Fibroblast of skin of abdomen (primary cell): Measurements from ENCODE around the gene COQ8A.
"Not testable (repeated sequence)": the region's sequence is repeated elsewhere in the genome, so short reads cannot be mapped to it uniquely, and the experiment has no call there.

Source experiments
- DNase-seq: peaks from one replicate; pipeline ENCODE4 v3.0.0-alpha.2; 2013

COQ8A gene

GRCh38 chr1:226985839-226986463, 45.9 kb downstream of the COQ8A start:
- DNase-seq: no peak

- DNase-seq: no peak
Measured at GRCh38 chr1:226986496-226987178, 46.5 kb downstream of the COQ8A start.

- DNase-seq: no peak
Measured at GRCh38 chr1:226987179-226987536, 47.1 kb downstream of the COQ8A start.

- DNase-seq: no peak
Measured at GRCh38 chr1:226987623-226988333, 47.7 kb downstream of the COQ8A start.

GRCh38 chr1:226988334-226988666, 48.2 kb downstream of the COQ8A start:
- DNase-seq: no peak

- DNase-seq: no peak
Measured at GRCh38 chr1:226989085-226989920, 49.2 kb downstream of the COQ8A start.

GRCh38 chr1:226990133-226990716, 50.1 kb downstream of the COQ8A start:
- no peak for DNase-seq

- no peak for DNase-seq
Measured at GRCh38 chr1:226991920-226992319, 51.8 kb downstream of the COQ8A start.

GRCh38 chr1:226993814-226994585, 53.9 kb downstream of the COQ8A start:
- DNase-seq: no peak

- no peak for DNase-seq
Measured at GRCh38 chr1:226994586-226995364, 54.7 kb downstream of the COQ8A start.

GRCh38 chr1:226995365-226996332, 55.6 kb downstream of the COQ8A start:
- DNase-seq: no peak

- DNase-seq: not testable (repeated sequence)
Measured at GRCh38 chr1:226999579-226999978, 59.5 kb downstream of the COQ8A start.

- no peak for DNase-seq
Measured at GRCh38 chr1:227002531-227003049, 62.5 kb downstream of the COQ8A start.

GRCh38 chr1:227003165-227003564, 63.1 kb downstream of the COQ8A start:
- no peak for DNase-seq

- no peak for DNase-seq
Measured at GRCh38 chr1:227004796-227005195, 64.7 kb downstream of the COQ8A start.

- DNase-seq: no peak
Measured at GRCh38 chr1:227006226-227006796, 66.2 kb downstream of the COQ8A start.

- no peak for DNase-seq
Measured at GRCh38 chr1:227009937-227010336, 69.8 kb downstream of the COQ8A start.

GRCh38 chr1:227010645-227011044, 70.6 kb downstream of the COQ8A start:
- no peak for DNase-seq

- no peak for DNase-seq
Measured at GRCh38 chr1:227016990-227017389, 76.9 kb downstream of the COQ8A start.
